ENCODE data around the gene SLC2A10. TPM values are rescaled to one million over a fixed set of nuclear protein-coding genes. Genes with fewer than 3 reads are reported as not detected.

The SLC2A10 gene
- total RNA-seq, 4 donors from 2014 or later = 10.0 to 20.1 (median 11.5) TPM

DNA sequence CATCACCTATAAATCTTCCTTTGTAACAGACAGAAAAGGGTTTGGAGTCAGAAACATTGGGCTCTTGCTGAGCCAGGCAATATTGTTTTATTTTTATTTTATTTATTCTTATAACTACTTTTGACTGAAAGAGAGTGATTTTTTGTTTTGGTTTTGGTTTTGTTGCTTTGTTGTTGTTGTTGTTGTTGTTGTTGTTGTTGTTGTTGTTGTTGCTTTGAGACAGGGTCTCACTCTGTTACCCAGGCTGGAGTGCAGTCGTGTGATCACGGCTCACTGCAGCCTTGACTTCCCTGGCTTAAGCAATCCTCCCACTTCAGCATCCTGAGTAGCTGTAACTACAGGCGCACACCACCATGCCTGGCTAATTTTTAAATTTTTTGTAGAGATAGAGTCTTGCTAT, 43.1 kb upstream of the SLC2A10 start:
- no peak overlapping the region for H3K4me3 ChIP-seq
- H3K27ac ChIP-seq = no peak overlapping the region
- TF ChIP-seq, protein P1, sequence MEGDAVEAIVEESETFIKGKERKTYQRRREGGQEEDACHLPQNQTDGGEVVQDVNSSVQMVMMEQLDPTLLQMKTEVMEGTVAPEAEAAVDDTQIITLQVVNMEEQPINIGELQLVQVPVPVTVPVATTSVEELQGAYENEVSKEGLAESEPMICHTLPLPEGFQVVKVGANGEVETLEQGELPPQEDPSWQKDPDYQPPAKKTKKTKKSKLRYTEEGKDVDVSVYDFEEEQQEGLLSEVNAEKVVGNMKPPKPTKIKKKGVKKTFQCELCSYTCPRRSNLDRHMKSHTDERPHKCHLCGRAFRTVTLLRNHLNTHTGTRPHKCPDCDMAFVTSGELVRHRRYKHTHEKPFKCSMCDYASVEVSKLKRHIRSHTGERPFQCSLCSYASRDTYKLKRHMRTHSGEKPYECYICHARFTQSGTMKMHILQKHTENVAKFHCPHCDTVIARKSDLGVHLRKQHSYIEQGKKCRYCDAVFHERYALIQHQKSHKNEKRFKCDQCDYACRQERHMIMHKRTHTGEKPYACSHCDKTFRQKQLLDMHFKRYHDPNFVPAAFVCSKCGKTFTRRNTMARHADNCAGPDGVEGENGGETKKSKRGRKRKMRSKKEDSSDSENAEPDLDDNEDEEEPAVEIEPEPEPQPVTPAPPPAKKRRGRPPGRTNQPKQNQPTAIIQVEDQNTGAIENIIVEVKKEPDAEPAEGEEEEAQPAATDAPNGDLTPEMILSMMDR (IDR thresholded peaks at IDR 0.05) = no peak
- no peak for TF ChIP-seq POLR2AphosphoS5 (IDR thresholded peaks at IDR 0.05)
- TF ChIP-seq EP300 (IDR thresholded peaks at IDR 0.05) = no peak
- TF ChIP-seq POLR2A (IDR thresholded peaks at IDR 0.05) = no peak
- ATAC-seq = no peak
- peaks cover 2 to 11% of the 10 kb centered on the region in 2 donors for H3K36me3 ChIP-seq
- no peaks in the 10 kb centered on the region for H3K4me1 ChIP-seq
- WGBS, 2 donors (ENCODE audit: low coverage in 1 of 2) = 90% methylated on average over 2 of the region's 3 CpGs; no CpG with 5 or more reads in 1 of the 2 donors
- H3K9me3 ChIP-seq = peaks cover 0 to 12% (median 0%) of the 10 kb centered on the region in 3 donors
- H3K27me3 ChIP-seq = no peaks in the 10 kb centered on the region

DNA sequence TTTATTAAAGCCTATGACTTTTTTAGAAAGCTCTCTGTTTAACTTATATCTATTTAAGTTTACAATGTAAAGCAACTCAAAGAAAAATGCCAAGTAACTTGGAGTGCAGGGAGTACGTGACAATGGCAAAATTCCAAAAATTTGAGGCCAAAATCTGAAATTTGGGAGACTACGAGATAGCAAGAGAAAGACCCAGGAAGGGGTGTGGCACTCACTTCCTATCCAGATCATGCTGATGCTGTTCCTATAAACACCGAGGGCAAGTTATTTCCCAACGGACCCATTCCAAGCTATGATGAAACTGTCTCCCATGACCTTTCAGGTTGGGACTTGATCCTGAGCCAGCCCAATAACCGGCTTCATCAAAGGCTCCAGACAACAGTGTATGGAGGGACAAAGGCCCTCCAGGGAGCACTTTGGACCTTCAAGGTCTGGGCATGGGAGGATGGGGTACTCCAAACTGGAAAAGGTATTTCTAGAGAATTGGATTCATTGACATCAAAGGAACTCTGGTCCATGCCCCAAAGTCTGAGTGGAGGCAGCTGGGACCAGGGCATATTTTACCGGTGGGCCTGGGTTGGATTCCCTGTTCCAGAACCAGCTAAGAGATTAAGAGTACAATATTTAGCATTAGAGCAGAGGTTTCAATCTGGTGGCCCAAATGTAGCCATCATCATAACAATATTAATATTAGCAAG, 42.5 kb upstream of the SLC2A10 start:
- no peak for ATAC-seq
- WGBS, 2 donors (ENCODE audit: low coverage in 1 of 2) = 74 to 75% methylated on average over 5 of the region's 6 CpGs
- H3K4me1 ChIP-seq = no peaks in the 10 kb centered on the region
- TF ChIP-seq POLR2A (IDR thresholded peaks at IDR 0.05) (no peak), EP300 (IDR thresholded peaks at IDR 0.05) (no peak), POLR2AphosphoS5 (IDR thresholded peaks at IDR 0.05) (no peak)
- TF ChIP-seq, protein P1 (IDR thresholded peaks at IDR 0.05) = no peak
- no peaks in the 10 kb centered on the region for H3K27me3 ChIP-seq
- no peak overlapping the region for H3K4me3 ChIP-seq
- H3K27ac ChIP-seq = no peak overlapping the region
- peaks cover 2 to 7% of the 10 kb centered on the region in 2 donors for H3K36me3 ChIP-seq
- H3K9me3 ChIP-seq = peaks cover 0 to 13% (median 0%) of the 10 kb centered on the region in 3 donors

DNA sequence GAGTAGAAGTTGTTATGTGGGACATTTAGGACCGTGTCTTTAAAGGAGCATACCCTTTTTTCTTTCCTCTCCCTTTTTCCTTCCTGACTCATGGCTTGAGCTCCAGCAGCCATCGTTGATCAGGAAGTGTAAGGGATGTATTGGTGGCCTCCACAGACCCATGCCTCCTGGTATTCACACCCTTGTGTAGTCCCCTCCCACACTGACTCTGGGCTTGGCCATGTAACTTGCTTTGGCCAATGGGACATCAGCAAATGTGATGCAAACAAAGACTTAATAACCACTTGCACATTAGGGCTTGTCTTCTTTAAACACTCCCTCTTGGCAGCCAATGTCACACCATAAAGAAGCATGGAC, 39.2 kb upstream of the SLC2A10 start:
- no peak for ATAC-seq
- Histone ChIP-seq H3K4me1 (no peaks in the 10 kb centered on the region), H3K27ac (no peak overlapping the region), H3K9me3 (peaks cover 0 to 19% (median 0%) of the 10 kb centered on the region in 3 donors), H3K4me3 (no peak overlapping the region), H3K36me3 (peaks cover 0 to 7% of the 10 kb centered on the region in 2 donors), H3K27me3 (no peaks in the 10 kb centered on the region)
- 75 to 100% methylated on average over 2 of the region's 2 CpGs for WGBS, 2 donors (ENCODE audit: low coverage in 1 of 2)
- TF ChIP-seq POLR2A (IDR thresholded peaks at IDR 0.05) = no peak
- TF ChIP-seq, protein P1 (IDR thresholded peaks at IDR 0.05) = no peak

DNA sequence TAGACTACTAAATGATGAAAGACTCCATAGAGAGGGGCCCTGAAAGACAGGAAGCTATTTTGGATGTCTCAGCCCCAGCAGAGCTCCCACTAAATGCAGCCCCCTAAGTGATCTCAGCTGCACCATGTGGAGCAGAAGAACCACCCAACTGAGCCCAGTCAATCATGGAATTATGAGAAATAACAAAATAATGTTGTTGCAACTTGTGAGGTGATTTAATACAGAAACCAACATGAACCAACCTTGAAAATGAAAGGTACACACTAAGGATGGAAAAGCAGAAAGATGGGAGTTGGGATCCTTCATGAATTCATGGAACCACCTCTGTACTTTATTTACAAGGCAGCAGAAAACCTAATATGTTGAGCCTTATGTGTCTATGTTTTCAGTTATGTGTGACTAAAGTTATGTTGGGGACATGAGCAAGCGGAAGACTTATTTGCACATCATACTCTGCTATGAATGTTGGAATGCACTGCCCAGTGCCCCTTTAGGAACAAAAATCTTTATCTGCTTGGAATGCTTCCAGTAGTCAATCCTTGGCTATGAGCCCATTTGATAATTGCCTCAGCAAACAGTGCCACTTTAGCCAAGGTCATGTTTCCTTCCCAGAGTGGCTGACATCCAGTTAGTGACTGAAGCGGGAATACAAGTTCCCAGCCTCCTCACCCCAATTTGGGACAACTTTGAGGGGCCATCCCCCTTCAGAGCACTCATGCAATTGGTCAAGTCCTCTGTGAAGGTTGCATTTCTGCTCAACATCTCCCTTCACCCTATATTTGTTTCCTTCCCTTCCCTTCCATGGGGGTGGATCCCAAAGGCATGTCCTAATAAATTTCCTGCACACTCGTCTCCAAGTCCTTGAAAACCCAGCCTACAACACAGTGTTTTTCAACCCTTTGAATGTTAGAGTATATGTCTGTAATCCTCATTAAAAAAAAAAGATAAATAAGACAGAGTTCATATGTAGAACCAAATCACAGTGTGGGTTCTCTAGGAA, 38.6 kb upstream of the SLC2A10 start:
- no peak for ATAC-seq
- Histone ChIP-seq H3K9me3 (peaks cover 0 to 19% (median 0%) of the 10 kb centered on the region in 3 donors), H3K4me1 (no peaks in the 10 kb centered on the region), H3K27me3 (no peaks in the 10 kb centered on the region), H3K4me3 (no peak overlapping the region), H3K27ac (no peak overlapping the region), H3K36me3 (peaks cover 0 to 7% of the 10 kb centered on the region in 2 donors)
- WGBS, 2 donors (ENCODE audit: low coverage in 1 of 2) = 86 to 94% methylated on average over 2 to 3 of the region's 3 CpGs
- TF ChIP-seq, protein P1 (IDR thresholded peaks at IDR 0.05) = no peak
- TF ChIP-seq EP300 (IDR thresholded peaks at IDR 0.05) (no peak), POLR2A (IDR thresholded peaks at IDR 0.05) (no peak), POLR2AphosphoS5 (IDR thresholded peaks at IDR 0.05) (no peak)

Data from gastroesophageal sphincter (tissue), 4 donors.